VCaP (cell line): ENCODE measurements around the gene TUBB1.

ENCODE experiments used
- H3K27ac ChIP-seq: fragments of 450-650 bp; 2 replicates; pipeline ENCODE4 v1.5.1; 2017
- CTCF ChIP-seq: fragments of 450-650 bp; conservative IDR thresholded peaks from 2 replicates; pipeline ENCODE4 v1.5.1; 2017; ENCODE audit warnings: mild to moderate bottlenecking, moderate library complexity

Gene TUBB1

GRCh38 chr20:59018817-59019216 is 412 bp upstream of the TUBB1 start:
- TF ChIP-seq CTCF = no peak
- H3K27ac ChIP-seq = no peak overlapping the region

DNA sequence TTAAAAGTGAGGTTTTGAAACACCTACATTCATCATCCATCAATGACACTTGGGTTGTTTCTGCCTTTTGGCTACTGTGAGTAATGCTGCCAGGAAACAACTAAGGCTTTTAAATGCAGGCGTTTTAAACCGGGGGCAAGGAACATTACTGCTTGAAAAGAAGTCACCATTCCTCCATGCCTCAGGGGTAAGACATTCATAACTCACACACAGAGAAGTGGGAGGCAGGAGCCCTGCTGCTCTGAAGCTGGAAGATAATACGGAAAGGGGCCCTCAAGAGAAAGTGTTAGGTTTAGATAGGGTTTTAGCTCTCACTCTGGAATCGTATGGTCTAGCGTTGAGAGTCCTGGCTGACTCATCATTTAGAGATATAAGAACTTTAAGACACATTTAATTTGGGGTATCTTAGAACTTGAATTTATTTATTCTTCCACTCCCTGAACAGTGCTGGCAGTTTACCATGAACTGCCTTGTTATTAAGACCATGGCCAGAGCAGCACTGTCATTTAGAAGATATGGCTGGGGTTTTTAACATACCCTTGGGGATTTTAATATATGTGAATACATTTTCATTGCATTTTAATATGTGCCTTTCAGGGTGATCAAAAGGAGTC is 1.8 kb downstream of the TUBB1 start:
- no peak for TF ChIP-seq CTCF
- H3K27ac ChIP-seq = no peak overlapping the region

- TF ChIP-seq CTCF = no peak
- H3K27ac ChIP-seq = no peak overlapping the region
Measured at GRCh38 chr20:59022754-59023153, 3.5 kb downstream of the TUBB1 start.

DNA sequence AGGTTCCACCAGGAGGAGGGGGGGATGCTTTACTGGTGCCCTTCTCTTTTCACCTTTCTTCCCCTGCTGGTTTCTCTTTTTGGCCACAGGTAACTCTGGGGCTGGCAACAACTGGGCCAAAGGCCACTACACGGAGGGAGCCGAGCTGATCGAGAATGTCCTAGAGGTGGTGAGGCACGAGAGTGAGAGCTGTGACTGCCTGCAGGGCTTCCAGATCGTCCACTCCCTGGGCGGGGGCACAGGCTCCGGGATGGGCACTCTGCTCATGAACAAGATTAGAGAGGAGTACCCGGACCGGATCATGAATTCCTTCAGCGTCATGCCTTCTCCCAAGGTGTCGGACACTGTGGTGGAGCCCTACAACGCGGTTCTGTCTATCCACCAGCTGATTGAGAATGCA is 4.4 kb downstream of the TUBB1 start:
- TF ChIP-seq CTCF = no peak
- no peak overlapping the region for H3K27ac ChIP-seq

DNA sequence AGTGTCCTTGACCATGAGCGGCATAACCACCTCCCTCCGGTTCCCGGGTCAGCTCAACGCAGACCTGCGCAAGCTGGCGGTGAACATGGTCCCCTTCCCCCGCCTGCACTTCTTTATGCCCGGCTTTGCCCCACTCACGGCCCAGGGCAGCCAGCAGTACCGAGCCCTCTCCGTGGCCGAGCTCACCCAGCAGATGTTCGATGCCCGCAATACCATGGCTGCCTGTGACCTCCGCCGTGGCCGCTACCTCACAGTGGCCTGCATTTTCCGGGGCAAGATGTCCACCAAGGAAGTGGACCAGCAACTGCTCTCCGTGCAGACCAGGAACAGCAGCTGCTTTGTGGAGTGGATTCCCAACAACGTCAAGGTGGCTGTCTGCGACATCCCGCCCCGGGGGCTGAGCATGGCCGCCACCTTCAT is 4.9 kb downstream of the TUBB1 start:
- no peak for TF ChIP-seq CTCF
- H3K27ac ChIP-seq = no peak overlapping the region

DNA sequence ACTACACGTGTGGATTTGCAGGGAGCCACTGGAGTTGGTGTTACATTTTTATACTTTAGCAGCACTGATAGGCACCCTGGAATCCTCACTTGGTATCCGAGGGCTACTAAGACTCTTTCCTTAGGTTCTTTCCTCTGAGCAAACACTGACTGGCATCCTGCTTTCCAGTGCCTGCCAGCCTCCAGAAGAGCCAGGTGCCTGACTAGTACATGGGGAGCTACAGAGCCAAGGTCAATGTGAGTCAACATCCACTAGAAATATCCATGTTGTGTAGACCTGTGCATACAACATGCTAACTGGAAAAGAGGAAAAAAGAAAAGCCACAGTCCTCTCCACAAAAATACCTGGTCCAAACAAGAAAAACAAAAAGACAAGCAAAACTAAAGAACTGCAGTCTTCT is 5.9 kb downstream of the TUBB1 start:
- H3K27ac ChIP-seq = no peak overlapping the region
- no peak for TF ChIP-seq CTCF

- no peak overlapping the region for H3K27ac ChIP-seq
- no peak for TF ChIP-seq CTCF
Measured at GRCh38 chr20:59025511-59025910, 6.3 kb downstream of the TUBB1 start.
